HG02759 (cell line): ENCODE data around the gene PCDHA8.
"Not testable (repeated sequence)": the region's sequence is repeated elsewhere in the genome, so short reads cannot be mapped to it uniquely, and the experiment has no call there.

Experiments
- ATAC-seq: cut with Tn5 transposase; IDR thresholded peaks from one replicate; pipeline ENCODE4 v1.9.1; 2021; ENCODE audit warnings: mild to moderate bottlenecking, moderate library complexity; ENCODE audit not compliant: unreplicated experiment

The PCDHA8 gene

GRCh38 chr5:140827704-140828361, 13.2 kb upstream of the PCDHA8 start, which contains the start of gene PCDHA6:
Gene PCDHA6, plus strand, starts transcription at chr5:140827960. Its CDS starts 132 bp downstream, at chr5:140828092.
- no peak for ATAC-seq

DNA sequence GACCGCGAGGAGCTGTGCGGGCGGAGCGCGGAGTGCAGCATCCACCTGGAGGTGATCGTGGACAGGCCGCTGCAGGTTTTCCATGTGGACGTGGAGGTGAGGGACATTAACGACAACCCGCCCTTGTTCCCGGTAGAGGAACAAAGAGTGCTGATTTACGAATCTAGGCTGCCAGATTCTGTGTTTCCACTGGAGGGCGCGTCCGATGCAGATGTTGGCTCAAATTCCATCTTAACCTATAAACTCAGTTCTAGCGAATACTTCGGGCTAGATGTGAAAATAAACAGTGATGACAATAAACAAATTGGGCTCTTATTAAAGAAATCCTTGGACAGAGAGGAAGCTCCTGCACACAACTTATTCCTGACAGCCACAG, 12.6 kb upstream of the PCDHA8 start:
- ATAC-seq, result no peak

- not testable (repeated sequence) for ATAC-seq
These were observed 11.2 kb upstream of the PCDHA8 start for GRCh38 chr5:140829511-140830501.

- no peak for ATAC-seq
These were observed 7.0 kb upstream of the PCDHA8 start, which contains the start of gene PCDHA7 for GRCh38 chr5:140833993-140834392. Gene PCDHA7, plus strand, starts transcription at chr5:140834269. Its CDS starts 115 bp downstream, at chr5:140834384.

GRCh38 chr5:140834439-140835008, 6.5 kb upstream of the PCDHA8 start:
- ATAC-seq, result not testable (repeated sequence)

DNA sequence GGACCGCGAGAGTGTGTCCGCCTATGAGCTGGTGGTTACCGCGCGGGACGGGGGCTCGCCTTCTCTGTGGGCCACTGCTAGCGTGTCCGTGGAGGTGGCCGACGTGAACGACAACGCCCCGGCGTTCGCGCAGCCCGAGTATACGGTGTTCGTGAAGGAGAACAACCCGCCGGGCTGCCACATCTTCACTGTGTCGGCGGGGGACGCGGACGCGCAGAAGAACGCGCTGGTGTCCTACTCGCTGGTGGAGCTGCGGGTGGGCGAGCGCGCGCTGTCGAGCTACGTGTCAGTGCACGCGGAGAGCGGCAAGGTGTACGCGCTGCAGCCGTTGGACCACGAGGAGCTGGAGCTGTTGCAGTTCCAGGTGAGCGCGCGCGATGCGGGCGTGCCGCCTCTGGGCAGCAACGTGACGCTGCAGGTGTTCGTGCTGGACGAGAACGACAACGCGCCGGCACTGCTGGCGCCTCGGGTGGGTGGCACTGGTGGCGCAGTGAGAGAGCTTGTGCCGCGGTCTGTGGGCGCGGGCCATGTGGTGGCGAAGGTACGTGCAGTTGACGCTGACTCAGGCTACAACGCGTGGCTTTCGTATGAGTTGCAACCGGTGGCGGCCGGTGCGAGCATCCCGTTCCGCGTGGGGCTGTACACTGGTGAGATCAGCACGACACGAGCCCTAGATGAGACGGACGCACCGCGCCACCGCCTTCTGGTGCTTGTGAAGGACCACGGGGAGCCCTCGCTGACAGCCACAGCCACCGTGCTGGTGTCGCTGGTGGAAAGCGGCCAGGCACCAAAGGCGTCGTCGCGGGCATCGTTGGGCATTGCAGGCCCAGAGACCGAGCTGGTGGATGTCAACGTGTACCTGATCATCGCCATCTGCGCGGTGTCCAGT, 5.1 kb upstream of the PCDHA8 start:
- ATAC-seq, result no peak

- no peak for ATAC-seq
These were observed 2.1 kb downstream of the PCDHA8 start for GRCh38 chr5:140842798-140843733.

- not testable (repeated sequence) for ATAC-seq
These were observed 7.4 kb downstream of the PCDHA8 start, which contains the start of gene PCDHA9 for GRCh38 chr5:140848139-140849102. Gene PCDHA9, plus strand, starts transcription at chr5:140848382. Its CDS starts 114 bp downstream, at chr5:140848496.

GRCh38 chr5:140849831-140850634, 9.0 kb downstream of the PCDHA8 start:
- ATAC-seq, result not testable (repeated sequence)

- no peak for ATAC-seq
These were observed 15.0 kb downstream of the PCDHA8 start, which contains the start of gene PCDHA10 for GRCh38 chr5:140855772-140856674. Gene PCDHA10, plus strand, starts transcription at chr5:140855897. Its CDS starts 152 bp downstream, at chr5:140856049.

DNA sequence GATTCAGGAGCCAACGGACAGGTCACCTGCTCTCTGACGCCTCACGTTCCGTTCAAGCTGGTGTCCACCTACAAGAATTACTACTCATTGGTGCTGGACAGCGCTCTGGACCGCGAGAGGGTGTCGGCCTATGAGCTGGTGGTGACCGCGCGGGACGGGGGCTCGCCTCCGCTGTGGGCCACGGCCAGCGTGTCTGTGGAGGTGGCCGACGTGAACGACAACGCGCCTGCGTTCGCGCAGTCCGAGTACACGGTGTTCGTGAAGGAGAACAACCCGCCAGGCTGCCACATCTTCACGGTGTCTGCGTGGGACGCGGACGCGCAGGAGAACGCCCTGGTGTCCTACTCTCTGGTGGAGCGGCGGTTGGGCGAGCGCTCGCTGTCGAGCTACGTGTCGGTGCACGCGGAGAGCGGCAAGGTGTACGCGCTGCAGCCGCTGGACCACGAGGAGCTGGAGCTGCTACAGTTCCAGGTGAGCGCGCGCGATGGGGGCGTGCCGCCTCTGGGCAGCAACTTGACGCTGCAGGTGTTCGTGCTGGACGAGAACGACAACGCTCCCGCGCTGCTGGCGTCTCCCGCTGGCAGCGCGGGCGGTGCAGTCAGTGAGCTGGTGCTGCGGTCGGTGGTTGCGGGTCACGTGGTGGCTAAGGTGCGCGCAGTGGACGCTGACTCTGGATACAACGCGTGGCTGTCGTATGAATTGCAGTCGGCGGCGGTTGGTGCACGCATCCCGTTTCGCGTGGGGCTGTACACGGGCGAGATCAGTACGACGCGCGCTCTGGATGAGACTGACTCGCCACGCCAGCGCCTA, 16.4 kb downstream of the PCDHA8 start:
- no peak for ATAC-seq

GRCh38 chr5:140857987-140858240, 16.9 kb downstream of the PCDHA8 start:
- no peak for ATAC-seq

GRCh38 chr5:140862441-140863295, 21.7 kb downstream of the PCDHA8 start:
- no peak for ATAC-seq

DNA sequence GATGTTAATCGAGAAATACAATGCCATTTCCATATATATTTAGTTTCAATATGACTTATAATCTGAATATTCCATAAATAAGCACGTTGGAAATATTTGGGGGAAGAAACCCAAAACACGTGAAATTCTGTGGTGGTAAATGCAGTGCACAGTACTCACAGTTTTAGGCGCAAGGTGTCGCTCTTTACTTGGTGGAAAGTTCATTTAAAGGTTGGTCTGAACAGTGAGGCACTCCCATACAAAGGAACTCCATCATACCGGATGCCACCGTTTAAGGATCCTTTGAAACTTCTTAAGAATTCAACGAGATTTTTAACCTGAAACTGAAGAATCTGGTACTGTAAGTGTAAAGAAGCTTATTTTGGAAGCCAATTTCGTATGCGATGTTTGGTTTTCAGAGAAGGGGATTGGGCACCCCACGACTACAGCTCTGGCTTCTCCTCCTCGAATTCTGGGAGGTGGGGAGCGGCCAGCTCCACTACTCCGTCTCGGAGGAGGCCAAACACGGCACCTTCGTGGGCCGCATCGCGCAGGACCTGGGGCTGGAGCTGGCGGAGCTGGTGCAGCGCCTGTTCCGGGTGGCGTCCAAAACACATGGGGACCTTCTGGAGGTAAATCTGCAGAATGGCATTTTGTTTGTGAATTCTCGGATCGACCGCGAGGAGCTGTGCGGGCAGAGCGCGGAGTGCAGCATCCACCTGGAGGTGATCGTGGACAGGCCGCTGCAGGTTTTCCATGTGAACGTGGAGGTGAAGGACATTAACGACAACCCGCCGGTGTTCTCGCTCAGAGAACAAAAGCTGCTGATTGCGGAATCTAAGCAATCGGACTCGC, 28.0 kb downstream of the PCDHA8 start, which contains the start of gene PCDHA11:
PCDHA11 (plus strand) TSS at position 237 of the 834 bp plus-strand sequence; CDS start at position 384, 147 bp downstream.
- no peak for ATAC-seq
